AG04449 (cell line): ENCODE results near the gene VEZT.
A peak's percentile ranks its signal among the peaks of the same experiment; 100 is the strongest.

Experiments used
- CTCF ChIA-PET: fragments of 350-600 bp; formaldehyde crosslinking; extraction: SDS; loops from one replicate; lab custom pipeline; 2021; ENCODE audit warnings: antibody characterized with exemption; lab: Yijun Ruan, JAX
- POLR2A ChIA-PET: fragments of 400-600, 350-600 bp; formaldehyde crosslinking; extraction: SDS; loops from one replicate; lab custom pipeline; 2020; ENCODE audit warnings: antibody characterized with exemption, inconsistent platforms; lab: Yijun Ruan, JAX
- DNase-seq: peaks from one replicate; pipeline ENCODE4 v3.0.0-alpha.2; 2010; ENCODE audit warnings: low read depth, low spot score
- H3K4me3 ChIP-seq: 2 replicates; pipeline ENCODE4 v1.5.1; 2011; ENCODE audit warnings: low read depth, mild to moderate bottlenecking, control low read depth, low read length
- TF ChIP-seq, protein P1 (sequence below): IDR thresholded peaks from one replicate; pipeline ENCODE4 v1.5.1; 2011; ENCODE audit warnings: mild to moderate bottlenecking, moderate library complexity, low read length, control low read depth, inconsistent platforms; ENCODE audit not compliant: insufficient read depth; ENCODE audit errors: missing control alignments

The VEZT gene

GRCh38 chr12:95325501-95325900 is 107.9 kb downstream of the VEZT start:
- ChIA-PET CTCF (interaction anchor here (0.6 to 2.7 kb wide), 5 partner anchors 9 to 252 kb away, joined by 3 to 13 read pairs (median 5); partner anchors contain the start of gene NR2C1), POLR2A (no interaction called here)
- no peak for DNase-seq
- no peak overlapping the region for H3K4me3 ChIP-seq
- TF ChIP-seq, protein P1, sequence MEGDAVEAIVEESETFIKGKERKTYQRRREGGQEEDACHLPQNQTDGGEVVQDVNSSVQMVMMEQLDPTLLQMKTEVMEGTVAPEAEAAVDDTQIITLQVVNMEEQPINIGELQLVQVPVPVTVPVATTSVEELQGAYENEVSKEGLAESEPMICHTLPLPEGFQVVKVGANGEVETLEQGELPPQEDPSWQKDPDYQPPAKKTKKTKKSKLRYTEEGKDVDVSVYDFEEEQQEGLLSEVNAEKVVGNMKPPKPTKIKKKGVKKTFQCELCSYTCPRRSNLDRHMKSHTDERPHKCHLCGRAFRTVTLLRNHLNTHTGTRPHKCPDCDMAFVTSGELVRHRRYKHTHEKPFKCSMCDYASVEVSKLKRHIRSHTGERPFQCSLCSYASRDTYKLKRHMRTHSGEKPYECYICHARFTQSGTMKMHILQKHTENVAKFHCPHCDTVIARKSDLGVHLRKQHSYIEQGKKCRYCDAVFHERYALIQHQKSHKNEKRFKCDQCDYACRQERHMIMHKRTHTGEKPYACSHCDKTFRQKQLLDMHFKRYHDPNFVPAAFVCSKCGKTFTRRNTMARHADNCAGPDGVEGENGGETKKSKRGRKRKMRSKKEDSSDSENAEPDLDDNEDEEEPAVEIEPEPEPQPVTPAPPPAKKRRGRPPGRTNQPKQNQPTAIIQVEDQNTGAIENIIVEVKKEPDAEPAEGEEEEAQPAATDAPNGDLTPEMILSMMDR = no peak

- TF ChIP-seq, protein P1 = no peak
- POLR2A ChIA-PET = no interaction called here
- no peak overlapping the region for H3K4me3 ChIP-seq
- CTCF ChIA-PET = interaction anchor here (0.7 to 2.7 kb wide), 3 partner anchors 10 to 209 kb away, joined by 3 to 13 read pairs (median 10); no protein-coding TSS in a partner anchor
- no peak for DNase-seq
Measured at GRCh38 chr12:95326445-95326844, 108.8 kb downstream of the VEZT start.

GRCh38 chr12:95326855-95327254 is 109.2 kb downstream of the VEZT start:
- TF ChIP-seq, protein P1 = no peak
- no peak overlapping the region for H3K4me3 ChIP-seq
- ChIA-PET CTCF (interaction anchor here (0.7 to 2.7 kb wide), 3 partner anchors 10 to 209 kb away, joined by 3 to 13 read pairs (median 10); no protein-coding TSS in a partner anchor), POLR2A (no interaction called here)
- DNase-seq = no peak

DNA sequence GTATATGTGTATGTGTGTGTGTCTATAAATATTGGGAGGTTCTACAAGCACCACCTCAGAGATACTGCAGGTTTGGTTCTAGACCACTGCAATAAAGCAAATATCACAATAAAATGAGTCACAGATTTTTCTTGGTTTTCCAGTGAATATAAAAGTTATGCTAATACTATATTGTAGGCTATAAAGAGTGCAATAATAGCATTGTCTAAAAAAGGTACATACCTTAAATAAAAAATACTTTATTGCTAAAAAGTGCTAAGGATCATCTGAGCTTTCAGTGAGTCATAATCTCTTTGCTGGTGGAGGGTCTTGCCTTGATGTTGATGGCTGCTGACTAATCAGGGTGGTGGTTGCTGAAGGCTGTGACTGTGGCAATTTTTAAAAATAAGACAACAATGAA is 111.1 kb downstream of the VEZT start:
- POLR2A ChIA-PET = no interaction called here
- H3K4me3 ChIP-seq = no peak overlapping the region
- TF ChIP-seq, protein P1 = no peak
- CTCF ChIA-PET = interaction anchor here (1.0 kb wide), 1 partner anchor 212 kb away, joined by 3 read pairs; no protein-coding TSS in a partner anchor
- no peak for DNase-seq

DNA sequence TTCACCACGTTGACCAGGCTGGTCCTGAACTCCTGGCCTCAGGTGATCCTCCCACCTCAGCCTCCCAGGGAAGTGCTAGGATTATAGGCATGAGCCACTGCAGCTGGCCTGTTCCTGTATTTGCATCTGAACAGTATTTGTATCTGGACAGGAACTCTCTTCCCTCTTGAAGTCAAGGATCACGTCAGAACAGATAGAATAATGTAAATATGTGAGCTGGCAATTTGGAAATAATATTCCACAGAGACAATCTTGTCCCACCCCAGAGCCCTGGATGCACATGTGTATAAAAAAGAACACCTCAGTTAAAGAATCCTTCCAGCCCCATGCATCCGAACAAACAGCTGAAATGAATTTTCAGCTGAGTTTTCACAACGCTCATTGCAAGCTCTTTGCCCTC is 118.3 kb downstream of the VEZT start:
- no peak for DNase-seq
- ChIA-PET CTCF (interaction anchor here (0.7 to 7.0 kb wide), 35 partner anchors 9 to 1235 kb away, joined by 3 to 142 read pairs (median 4); partner anchors contain the start of genes NR2C1 and VEZT), POLR2A (no interaction called here)
- TF ChIP-seq, protein P1 = no peak
- H3K4me3 ChIP-seq = no peak overlapping the region

- ChIA-PET POLR2A (no interaction called here), CTCF (interaction anchor here (0.7 to 7.0 kb wide), 38 partner anchors 10 to 1236 kb away, joined by 3 to 142 read pairs (median 4); partner anchors contain the start of genes NR2C1 and VEZT)
- TF ChIP-seq, protein P1 = peak; percentile 94
- H3K4me3 ChIP-seq = no peak overlapping the region; the same call in 1 of the 2 replicates
- peak; percentile 46 for DNase-seq
Measured at GRCh38 chr12:95336387-95337067, 118.9 kb downstream of the VEZT start.
